HG02884 (cell line): ENCODE results near the gene ACSS2.

Source experiments
- ATAC-seq: cut with Tn5 transposase; IDR thresholded peaks from one replicate; pipeline ENCODE4 v1.9.1; 2021; ENCODE audit warnings: mild to moderate bottlenecking, moderate library complexity; ENCODE audit not compliant: unreplicated experiment

Gene ACSS2

GRCh38 chr20:34945315-34946077 is 69.1 kb downstream of the ACSS2 start:
- ATAC-seq = no peak

GRCh38 chr20:34946661-34947060 is 70.2 kb downstream of the ACSS2 start:
- ATAC-seq = no peak

- ATAC-seq = no peak
Observed at GRCh38 chr20:34947336-34947735, 70.9 kb downstream of the ACSS2 start.

DNA sequence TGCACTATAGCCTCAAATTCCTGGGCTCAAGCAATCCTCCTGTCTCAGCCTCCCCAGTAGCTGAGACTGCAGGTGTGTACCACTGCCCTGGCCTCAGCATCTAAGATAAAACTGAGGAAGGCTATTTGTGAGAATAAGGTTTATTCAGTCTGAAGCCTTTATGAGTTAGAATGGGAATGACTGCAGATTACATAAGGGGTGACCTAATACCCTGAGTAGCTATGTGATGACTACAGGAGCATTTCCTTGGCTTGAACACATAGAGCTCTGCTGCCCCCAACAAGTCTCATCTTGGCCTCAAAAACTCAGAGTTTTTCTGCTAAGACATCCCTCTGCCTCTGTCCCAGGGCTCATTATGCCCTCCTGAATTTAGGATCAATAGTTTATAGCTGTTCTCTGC is 71.6 kb downstream of the ACSS2 start:
- no peak for ATAC-seq

DNA sequence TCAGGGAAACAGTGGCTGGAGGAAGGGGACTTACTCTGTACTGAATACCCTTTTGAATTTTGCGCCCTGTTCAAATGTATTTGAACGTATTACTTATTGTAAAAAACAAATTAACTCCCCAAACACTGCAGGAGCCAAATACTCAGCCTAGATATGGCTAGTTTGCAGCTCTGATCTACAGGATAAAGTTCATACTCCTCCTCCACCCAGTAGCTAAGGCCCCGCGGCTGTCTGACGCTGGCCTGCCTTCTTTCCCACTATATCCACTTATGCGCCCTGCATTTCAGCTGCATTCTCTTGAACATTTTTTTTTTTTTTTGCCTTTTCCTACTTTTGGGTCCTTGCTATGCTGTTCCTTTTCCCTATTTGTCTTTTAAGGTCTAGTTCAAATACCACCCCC is 72.7 kb downstream of the ACSS2 start:
- ATAC-seq = no peak

DNA sequence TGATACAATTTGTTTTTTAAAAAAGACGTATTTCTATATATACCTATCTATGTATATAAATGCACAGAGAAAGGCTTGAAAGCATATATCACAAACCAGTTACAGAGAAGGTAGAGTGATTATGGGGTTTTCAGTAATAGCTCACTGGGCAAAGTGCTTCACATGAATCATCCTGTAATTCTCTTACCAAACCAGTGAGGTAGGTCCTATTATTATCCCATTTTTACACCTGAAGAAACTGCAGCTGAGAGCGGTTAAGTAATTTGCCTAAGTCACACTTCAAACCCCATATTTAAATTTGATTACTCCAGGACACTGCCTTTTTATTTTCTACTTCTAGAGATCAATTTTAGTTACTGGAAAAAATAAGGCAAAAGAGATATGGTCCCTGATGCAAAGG is 74.8 kb downstream of the ACSS2 start:
- no peak for ATAC-seq

GRCh38 chr20:34951652-34952051 is 75.2 kb downstream of the ACSS2 start:
- ATAC-seq = no peak

- ATAC-seq = no peak
Observed at GRCh38 chr20:34952671-34953070, 76.3 kb downstream of the ACSS2 start.

GRCh38 chr20:34953960-34954359 is 77.5 kb downstream of the ACSS2 start:
- ATAC-seq = no peak

- no peak for ATAC-seq
Observed at GRCh38 chr20:34954904-34955230, 78.5 kb downstream of the ACSS2 start.

GRCh38 chr20:34955231-34956040 is 79.0 kb downstream of the ACSS2 start, which contains the start of the genes GSS and MYH7B:
GSS (minus strand) TSS chr20:34955806; CDS start chr20:34951852, 3,954 bp downstream.
MYH7B (plus strand) TSS chr20:34955868; CDS start chr20:34978006, 22,138 bp downstream.
- peak; percentile 90 for ATAC-seq

- no peak for ATAC-seq
Observed at GRCh38 chr20:34956041-34956458, 79.6 kb downstream of the ACSS2 start.

GRCh38 chr20:34956751-34957472 is 80.5 kb downstream of the ACSS2 start:
- ATAC-seq = no peak

GRCh38 chr20:34964486-34964885 is 88.1 kb downstream of the ACSS2 start:
- ATAC-seq = no peak

DNA sequence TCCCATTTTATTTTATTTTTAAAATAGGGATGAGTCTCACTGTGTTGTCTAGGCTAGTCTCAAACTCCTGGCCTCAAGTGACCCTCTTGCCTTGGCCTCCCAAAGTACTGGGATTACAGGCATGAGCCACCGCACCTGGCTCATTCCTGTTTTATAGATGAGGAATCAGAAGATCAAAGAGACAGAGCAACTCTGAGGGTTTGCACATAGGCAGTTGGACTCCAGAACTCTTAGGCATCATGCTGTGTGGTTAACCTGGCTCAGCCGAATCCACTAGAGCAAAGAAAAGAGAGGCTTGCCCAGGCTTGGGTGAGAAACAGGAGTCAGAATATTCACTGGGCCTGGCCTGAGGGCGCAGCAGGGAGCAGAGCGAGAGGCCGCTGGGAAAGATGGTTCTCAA is 88.6 kb downstream of the ACSS2 start:
- no peak for ATAC-seq

GRCh38 chr20:34967421-34967820 is 91.0 kb downstream of the ACSS2 start:
- ATAC-seq = no peak

- ATAC-seq = no peak
Observed at GRCh38 chr20:34968042-34968775, 91.8 kb downstream of the ACSS2 start.

- no peak for ATAC-seq
Observed at GRCh38 chr20:34970193-34970840, 93.9 kb downstream of the ACSS2 start.

DNA sequence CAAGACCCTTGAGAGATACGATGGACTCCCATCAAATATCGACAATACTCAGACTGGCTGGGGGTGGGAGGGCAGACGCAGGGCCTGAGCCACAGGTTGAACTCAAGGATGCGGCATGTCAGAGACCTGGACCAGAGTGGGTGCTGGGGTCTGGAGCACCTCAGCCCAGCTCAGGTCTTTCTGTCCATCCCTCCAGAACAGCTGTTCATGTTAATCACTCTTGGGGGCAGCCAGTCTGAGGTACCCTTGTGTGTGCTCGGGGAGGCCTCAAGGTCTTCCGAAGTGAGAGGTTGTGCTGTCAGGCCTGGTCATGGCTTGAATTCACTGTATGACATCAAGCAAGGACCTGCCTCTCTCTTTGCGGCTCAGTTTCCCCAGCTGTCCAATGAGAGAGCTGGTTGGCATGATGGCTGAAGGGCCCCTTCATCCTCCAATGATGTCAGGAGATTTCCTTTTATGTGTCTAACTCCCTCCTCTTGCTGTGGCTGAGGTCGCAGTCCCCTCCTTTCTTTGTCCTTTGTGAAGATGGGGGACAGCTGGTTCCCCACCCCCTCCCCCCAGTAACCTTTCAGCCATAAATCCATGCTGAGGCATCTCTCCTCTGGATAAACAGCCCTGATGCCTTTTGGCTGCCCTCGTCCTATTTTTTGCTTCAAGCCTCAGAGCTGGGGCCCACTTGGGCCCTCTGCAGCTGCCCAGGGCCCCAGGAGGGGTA is 94.6 kb downstream of the ACSS2 start:
- ATAC-seq = no peak
